NCI-H1048 (cell line): Measurements from ENCODE around the gene FBXO34.

Experiments used
- DNase-seq: peaks from one replicate; lab custom pipeline; 2025; lab: John Stamatoyannopoulos, UW

Gene FBXO34

DNA sequence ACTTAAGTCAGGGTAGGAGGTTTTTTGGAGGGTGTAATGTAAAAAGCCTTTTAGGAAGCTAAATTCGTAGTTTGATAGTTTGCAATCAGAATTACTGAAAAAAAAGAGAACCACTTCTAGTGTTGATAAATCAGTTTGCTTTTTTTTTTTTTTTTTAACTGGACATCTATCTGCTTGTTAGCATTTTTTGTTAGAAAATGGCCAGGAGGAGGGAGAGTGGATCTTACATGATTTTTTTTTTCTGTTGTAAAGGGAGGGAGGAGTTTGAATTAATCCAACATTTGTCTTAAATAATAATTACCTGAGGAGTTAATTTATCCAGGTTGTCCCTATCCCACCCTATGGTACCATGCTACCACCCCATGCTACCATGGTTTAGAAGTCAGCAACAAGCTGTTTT, 1.2 kb downstream of the FBXO34 start:
- DNase-seq: no peak

DNA sequence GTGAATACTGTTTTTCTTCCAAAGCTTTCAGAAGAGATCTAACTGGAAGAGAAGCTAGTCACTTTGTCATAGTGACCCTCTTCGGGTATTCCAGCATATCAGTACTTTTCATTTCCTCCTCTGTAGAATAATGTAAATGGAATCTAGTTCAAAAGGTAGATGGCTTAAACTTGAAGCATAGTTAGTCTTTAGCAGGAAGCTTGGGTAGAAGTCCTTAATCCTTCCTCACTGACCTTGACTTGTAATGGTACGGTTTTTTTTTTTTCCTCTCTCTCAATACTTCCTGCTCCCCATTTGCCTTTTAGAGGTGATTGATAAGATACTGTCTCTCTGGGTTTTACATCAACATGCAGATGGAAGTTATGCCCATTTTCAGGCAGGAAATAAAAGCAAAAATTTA, 1.7 kb downstream of the FBXO34 start:
- DNase-seq: no peak

DNA sequence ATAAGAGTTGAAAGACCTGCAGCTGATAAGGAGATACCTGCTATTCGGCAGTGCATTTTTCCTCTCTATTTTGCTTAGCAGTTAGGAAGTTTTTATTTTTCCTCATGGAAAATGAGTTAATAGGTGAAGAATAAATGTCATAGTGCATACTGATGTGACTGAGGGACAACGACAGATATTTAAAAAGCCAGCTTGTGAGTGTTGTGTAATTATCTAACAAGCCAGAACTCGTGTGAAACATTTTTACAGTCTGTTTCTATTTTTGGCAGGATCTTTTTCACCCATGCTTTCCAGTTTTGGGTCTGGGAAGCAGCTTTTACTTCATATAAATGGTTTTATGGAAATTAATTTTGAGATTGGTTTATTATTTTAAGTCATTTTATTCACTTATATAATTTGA, 2.9 kb downstream of the FBXO34 start:
- DNase-seq: no peak

DNA sequence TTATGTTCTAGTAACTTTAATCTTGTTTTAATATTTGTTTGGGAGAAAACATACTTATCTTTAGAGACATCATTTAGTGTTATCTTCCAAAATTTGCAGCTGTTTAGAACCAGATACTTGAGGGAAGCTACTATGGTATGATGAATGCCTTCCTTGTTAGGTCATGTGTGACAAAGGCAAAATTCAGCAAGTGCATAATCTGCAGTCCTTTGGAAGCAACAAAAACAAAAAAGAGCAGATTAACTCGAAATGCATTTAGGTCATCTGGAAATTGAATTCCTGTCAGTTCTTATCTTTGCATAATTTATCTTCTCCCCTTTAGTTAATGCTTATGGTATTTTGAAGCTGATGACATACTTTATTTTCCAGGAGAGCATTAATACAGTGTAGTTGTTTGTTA, 3.5 kb downstream of the FBXO34 start:
- DNase-seq: no peak

DNA sequence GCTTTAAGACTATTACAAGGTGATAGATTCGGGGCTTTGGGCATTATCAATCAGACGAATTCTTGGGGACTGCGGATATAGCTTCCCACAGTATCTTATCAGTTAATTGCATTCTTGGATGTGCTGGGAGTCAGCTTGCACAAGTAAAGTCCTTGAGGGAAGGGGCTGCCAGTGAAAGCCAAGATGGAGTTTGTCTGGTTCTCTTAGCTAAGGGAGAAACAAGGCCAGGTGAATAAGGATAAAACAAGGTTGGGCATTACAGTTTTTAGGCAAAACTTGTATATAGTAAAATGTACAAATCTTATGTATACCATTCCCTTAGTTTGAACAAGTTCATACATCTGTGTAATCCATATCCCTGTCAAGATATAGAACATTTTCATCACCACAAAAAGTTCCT, 5.5 kb downstream of the FBXO34 start:
- DNase-seq: no peak

DNA sequence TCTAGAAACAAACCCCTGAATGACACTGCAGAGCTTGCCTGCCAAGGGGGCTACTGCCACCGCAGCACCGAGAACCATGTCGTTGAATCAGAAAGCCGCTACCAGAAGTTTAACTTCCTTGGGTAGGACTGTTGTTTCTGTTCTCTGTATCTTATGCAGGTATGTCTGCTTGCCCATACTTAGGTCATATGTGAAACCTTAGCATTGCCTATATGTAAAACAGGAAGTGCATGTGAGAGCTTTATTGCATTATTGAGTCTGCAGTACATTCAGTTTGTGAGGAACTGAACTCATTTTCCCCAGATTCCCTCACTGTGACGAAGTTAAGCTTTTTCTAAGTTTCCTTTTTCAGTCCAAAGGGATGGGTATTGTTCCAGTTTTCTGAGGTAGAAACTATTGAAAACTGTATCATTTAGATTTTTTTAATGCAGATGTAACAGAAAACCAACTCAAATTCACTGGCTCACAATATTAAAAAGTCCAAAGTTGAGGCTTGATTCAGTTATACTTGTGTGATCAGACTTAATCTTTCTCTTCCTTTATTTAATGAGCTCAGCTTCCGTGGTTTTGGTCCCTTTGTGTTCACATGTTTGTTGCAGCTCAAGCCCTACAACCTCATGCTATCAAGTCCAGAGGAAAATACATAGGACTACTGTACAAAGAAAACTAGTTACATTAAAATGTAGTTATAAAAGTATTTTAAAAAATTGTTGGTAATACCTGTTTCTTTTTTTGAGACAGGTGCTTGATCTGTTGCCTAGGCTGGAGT, 6.9 kb downstream of the FBXO34 start:
- no peak for DNase-seq

DNA sequence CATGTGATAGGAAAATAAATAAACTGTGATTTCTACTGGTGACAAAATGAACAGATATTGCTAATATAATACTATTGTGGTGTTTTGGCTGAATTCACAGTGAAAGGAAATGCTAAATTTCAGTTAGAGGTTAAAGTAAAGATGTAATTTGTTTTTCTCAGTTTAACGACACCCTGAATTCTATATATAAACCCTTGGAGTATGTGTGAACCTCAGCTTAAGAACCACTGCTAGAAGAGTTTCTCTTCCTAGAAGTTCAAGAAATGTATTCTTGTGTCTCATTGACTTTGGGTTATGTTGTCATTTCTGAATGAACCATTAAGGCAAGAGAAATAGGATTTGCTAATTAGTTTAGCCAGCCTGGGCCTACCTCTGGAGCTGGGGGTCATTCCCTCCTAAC, 8.2 kb downstream of the FBXO34 start:
- no peak for DNase-seq

DNA sequence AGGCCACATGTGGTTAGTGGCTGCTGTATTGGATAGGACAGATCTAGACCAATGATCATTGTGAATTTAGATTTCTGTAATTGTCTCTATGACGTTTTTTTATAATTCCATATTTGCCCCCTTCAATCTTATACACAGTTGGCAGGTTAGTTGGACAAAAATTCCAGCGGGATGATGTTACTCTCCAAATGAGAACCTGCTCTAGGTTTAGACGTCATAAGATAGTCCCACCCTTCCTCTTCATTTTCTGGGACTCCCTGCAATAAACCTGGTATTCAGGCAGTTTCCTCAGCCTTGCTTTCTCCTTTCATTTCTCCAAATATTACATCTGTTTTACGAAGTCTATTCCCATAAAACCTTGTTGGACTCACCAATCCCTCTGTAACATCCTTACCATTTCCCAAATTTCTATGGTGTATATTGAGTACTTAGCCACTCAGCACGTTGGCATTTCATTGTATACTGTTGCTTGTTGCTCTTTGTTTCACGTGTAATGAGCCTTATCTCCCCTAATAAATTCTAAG, 10.2 kb downstream of the FBXO34 start:
- no peak for DNase-seq

DNA sequence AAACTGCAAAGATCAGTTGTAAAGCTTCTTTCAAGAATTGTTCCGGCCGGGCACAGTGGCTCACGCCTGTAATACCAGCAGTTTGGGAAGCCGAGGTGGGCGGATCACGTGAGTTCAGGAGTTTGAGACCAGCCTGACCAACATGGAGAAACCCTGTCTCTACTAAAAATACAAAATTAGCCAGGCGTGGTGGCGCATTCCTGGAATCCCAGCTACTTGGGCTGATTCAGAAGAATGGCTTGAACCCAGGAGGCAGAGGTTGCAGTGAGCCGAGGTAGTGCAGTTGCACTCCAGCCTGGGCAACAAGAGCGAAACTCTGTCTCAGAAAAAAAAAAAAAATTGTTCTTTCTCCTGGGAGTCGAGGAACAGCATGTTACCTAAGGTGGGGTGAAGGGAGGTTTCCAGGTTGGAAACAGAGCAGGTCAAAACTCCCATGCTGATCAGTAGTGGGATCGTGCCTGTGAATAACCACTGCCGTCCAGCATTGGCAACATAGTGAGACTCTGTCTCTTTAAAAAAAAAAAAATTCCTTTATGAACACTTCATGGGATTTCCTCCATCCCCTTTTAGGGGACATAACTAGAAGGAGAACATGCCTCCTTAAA, 13.9 kb downstream of the FBXO34 start:
- no peak for DNase-seq

DNA sequence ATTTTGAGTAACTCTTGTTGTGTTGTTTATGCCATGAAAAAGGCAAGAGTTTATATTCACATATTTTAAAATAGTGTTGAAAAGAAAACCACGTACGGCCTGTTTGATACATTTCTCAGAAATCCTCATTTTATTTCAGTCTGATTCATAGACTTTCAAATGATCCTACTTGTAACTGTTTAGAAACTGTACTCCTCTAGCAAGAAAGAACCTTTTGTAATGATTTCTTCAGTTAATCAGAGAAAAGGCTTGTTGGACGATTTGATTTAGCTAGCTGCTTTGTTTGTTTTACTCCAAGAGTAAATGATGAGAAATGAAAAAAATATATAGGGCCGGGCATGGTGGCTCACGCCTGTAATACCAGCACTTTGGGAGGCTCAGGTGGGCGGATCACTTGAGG, 17.2 kb downstream of the FBXO34 start:
- DNase-seq: no peak

DNA sequence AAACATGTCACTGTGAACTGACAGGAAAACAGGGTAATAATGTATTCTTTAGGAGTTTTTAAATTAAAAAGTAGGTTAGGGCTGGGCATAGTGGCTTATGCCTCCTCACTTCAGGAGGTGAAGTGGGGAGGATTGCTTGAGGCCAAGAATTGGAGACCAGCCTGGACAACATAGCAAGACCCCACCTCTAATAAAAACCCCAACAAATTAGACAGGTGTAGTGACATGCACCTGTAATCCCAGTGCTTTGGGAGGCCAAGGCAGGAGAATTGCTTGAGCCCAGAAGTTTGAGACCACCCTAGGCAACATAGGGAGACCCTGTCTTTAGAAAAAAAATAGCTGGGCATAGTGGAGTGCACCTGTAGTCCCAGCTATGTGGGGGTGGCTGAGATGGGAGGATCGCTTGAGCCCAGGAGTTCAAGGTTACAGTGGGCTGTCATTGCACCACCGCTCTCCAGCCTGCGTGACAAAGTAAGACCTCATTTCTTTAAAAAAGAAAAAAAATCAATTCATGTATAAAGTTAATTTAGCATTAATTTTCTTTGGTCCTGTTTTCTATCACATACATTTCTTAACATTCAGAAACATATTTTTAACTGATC, 20.4 kb downstream of the FBXO34 start:
- no peak for DNase-seq

DNA sequence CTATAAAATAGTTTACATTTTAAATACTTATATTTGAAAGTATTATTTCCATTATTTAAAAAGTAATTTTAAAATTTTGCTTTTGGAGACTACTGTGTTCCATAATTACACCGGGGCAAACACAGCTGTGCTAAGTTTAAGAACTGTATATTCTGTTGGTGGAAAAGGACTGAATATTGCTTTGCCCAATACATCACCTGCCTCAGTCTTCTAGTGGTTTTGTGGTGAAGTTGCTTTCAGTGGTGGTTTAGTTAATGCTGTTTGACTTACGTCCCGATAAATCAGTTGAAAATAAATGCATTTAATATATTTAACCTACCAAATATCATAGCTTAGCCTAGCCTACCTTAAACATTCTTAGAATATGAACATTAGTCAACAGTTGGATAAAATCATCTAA, 23.4 kb downstream of the FBXO34 start:
- DNase-seq: no peak

DNA sequence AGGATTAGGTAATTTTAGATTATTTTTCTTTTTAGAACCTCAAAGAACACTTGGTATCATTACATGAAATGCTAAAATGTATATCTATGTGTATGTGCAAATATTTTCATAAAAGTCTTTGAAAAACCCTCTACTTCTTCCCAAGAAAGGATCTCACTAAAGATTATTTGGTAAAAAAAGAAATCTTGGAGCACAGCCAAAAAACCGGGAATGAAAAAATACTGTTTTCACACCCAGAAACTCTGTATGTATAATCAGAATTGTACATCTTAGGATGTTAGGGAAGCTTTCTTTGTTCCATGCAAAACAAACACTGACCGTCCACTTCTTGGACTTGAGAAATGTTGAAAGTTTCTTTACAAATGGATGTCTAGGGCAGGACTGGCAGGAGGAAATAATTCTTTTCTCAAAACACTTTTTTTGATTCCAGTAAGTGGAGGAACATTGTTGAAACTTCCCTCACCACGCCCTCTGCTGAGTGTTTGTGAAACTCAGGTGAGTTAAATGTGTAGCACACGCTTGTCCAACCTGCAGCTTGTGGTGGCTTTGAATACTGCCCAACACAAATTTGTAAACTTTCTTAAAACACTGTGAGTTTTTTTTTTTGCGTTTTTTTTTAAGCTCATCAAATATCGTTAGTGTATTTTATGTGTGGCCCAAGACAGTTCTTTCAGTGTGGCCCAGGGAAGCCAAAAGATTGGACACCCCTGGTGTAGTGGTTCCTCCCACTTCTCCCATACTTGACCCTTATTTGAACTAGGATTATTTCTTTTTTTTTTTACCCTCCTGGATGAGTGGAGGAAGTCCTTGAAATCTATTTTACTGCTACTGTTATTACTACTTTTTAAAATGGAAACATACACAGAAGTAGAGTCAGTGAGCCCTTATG, 26.6 kb downstream of the FBXO34 start:
- no peak for DNase-seq

DNA sequence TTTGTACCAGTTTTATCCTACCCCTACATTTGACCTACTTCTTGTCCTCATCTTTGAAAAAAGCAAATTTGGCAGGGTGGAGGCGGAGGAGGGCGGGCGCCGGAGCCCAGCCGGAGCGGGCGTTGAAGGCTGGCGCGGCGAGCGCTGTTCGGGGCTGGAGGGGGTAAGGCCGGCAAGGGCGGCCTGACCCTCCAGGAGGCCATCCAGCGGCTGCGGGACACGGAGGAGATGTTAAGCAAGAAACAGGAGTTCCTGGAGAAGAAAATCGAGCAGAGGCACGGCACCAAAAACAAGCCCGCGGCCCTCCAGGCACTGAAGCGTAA, 27.2 kb downstream of the FBXO34 start:
- no peak for DNase-seq

DNA sequence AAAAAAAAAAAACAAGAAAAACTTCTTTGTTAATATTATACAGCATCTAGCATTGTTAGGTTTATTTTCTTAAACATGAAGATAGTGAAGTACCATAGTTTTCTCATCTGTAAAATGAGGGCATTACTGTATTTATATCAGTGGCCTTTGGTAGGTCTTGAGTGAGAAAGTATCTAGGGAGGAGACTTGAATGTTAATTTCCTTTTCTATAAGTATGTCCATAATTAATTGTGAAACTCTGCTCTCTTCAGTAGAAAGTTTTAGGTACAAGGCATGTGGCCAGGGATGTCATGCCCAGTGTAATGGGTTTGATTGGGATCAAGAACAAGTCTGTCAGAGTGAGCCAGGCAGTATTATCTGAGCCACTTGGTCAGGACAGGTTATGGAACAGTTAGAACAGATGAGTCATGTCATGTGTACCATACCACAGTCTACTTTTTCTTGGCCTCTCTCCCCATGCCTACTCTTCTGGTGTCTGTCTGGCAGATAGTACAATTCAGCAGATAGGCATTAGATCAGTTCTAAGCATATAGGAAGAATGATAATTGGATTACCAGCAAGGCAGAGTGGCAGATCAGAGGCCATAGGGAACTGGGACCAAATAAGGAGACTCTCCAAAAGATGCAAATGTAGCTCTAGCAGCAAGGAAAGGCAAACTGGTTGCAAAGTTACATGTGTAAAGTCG, 30.4 kb downstream of the FBXO34 start:
- DNase-seq: no peak

DNA sequence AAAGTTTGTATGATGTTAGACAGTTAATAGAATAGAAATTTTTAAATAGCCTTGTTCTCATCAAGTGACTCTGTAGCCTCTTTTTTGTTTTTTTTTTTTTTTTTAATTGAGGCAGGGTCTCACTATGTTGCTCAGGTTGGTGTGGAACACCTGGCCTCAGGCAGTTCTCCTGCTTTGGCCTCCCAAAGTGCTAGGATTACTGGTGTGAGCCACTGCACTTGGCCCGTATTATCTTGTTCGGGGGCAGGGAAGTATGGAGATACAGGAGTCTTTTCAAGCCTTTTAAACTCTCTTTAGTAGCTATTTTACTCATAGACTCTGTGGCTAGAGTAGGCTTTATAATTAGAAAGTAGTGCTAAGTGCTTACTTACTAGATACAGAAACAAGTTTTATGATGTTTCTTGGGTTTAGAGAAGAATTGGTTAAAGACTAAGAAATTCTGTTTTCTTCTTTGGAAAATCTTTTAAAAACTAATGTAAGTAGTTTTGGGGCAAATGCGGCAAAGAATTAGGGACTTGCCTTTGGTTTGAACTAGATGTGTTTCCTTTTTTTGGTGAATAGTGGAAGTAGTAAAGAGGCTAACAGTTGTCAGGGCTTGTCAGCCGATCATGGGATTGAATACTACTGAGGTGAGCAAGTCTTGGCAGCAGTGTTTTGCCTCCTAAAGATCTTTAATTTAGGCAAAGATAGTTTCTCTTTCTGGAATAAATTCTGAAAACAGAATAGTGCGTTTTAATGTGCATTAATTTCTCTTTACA, 31.3 kb downstream of the FBXO34 start:
- no peak for DNase-seq

DNA sequence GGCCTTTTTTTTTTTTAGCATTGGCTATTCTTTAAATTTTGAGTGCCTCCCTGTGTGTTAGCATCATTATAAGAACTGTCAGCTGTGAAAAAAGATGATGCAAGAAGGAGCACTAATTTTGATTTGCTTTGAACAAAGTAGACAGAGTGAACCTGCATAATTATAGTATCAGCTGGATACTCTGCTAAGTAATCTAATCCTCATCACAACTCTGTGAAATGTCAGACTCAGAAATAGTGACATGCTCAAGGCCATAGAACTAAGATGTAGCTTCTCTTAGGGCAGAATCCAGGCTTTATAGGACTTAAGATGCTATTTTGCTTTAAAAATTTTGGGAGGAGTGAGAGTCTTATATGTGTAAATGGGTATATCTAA, 31.9 kb downstream of the FBXO34 start:
- DNase-seq: no peak

DNA sequence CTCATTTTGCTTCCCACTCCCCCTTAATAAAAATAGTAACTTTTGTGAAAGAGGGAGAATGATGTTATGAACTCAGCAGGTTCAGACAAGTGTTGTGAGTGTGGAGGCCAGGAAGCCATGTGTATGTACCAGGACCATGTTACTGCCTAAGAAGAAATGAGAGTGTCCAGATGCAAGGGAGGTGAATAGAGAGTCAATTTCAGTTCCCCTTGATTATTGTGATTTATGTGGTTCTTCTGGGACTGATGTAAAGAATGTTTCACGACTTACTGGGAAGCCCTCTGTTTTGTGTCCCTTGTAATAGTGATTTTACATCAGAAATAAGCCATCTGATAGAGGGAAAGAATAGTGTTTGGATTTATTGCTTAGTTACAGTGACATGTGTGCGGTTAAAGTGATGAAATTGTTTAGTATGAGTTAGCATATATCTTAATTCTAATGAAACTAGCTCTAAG, 32.5 kb downstream of the FBXO34 start:
- no peak for DNase-seq

DNA sequence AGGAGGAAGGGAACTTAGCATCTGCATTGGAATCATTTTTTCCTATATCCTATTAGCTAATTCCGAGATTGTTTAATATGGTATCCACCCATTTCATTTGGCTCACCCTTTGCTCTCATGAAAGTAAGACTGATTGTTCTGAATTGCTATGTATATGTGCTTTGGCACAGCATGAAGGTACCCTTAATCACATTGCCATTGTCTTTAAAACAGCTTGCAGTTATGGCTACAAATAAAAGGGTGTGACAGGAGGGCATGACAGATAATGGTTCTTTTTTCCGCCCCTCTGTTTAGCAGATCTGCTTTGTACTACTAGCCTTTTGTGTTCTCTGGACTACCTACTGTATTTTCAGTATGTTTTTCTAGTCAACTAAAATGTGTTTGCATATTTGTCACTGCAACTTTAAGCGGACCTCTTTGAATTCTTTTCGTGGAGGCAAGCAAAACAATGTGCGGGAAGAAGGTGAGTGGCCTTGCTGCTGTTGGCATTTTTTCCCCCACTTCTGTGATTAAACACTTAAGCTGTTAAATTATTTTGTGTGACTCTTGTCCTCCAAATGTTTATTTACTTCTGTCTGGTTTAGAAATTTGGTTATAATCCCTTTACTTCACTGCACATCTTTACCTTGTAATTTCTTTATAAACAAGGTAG, 35.8 kb downstream of the FBXO34 start:
- DNase-seq: no peak

DNA sequence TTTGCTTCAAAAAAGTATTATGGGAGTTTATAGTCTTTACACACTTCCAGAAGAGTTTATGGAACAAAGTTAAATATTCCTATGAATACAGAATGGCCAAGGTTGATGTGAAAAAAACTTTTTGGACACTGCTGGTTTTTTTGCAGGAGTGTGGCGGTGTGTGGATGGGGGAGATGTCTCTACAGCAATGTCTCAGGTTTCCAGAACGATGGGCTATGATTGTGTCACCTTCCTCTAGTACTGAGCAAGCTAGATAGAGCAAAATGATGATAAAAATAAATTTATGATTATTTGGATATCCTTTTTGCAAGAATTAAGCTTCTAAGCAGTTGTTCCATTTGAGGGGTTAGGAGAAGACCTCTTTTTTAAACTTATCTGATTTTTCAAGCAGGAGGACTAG, 37.9 kb downstream of the FBXO34 start:
- DNase-seq: no peak
